ENCODE data around the gene FKBP9. TPM values are rescaled to one million over a fixed set of nuclear protein-coding genes. Genes with fewer than 3 reads are reported as not detected.

FKBP9 gene
- total and polyA plus RNA-seq, 2 of the 8 experiments (the other 6 are each of a cell fraction or from before 2014, with no cell fraction given), result 7.2 to 10.1 TPM

DNA sequence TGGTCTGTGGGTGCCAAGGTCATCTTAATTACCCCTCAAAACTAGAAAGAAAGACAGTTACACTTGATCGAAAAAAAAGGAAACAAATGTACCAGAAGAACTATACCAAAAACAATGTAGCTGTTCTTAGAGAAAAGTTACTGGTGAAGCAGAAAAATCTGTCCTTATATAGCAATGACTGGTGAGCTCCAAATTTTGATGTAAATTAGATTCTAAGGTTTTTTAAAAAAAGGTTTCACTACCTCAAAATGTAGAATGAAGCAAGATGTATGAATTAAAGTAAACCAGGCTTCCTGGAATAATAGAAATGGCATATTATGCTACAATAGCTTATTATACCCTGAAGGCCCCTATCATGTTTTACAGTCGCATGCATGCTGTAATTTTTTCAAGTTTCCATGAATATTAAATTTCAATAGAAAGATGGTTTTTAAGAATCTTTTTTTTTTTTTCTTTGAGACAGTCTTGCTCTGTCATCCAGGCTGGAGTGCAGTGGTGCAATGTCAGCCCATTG, 28.4 kb upstream of the FKBP9 start:
- H3K27me3 ChIP-seq (replicated peaks in 1 of 4; ENCODE audit: control insufficient read depth in 3 of 4, extremely low read depth in 1 of 4, insufficient read depth in 3 of 4, low read length in 3 of 4), result peaks cover 2 to 17% (median 4%) of the 10 kb centered on the region in 4 experiments; a peak in 6 of 7 replicates
- no peak for FAIRE-seq
- H4K8ac ChIP-seq (ENCODE audit: extremely low read depth, insufficient read depth, low read length), result no peak overlapping the region
- H2AFZ ChIP-seq (ENCODE audit: low read length), result no peak overlapping the region
- H2BK12ac ChIP-seq (ENCODE audit: low read depth, low read length), result no peak overlapping the region
- no peak for DNase-seq (ENCODE audit: low read depth in 1 of 2, low spot score in 2 of 2)
- POLR2A ChIA-PET (ENCODE audit: partially characterized antibody), result no interaction called here
- no peak overlapping the region for H4K91ac ChIP-seq (replicated peaks; ENCODE audit: insufficient read length, low read length)
- H3K9ac ChIP-seq (replicated peaks in 1 of 4; ENCODE audit: extremely low read depth in 1 of 4, low read depth in 3 of 4, low read length in 3 of 4), result no peak overlapping the region
- no peaks in the 10 kb centered on the region for H3K23me2 ChIP-seq (ENCODE audit: low read depth, low read length)
- H3K36me3 ChIP-seq (ENCODE audit: control insufficient read depth in 2 of 4, insufficient read depth in 4 of 4, low read length in 3 of 4), result no peaks in the 10 kb centered on the region
- H3K4me1 ChIP-seq (replicated peaks in 1 of 4; ENCODE audit: control insufficient read depth in 3 of 4, insufficient read depth in 4 of 4, low read length in 3 of 4), result no peaks in the 10 kb centered on the region
- H2BK15ac ChIP-seq (ENCODE audit: low read length), result no peak overlapping the region
- H3K79me1 ChIP-seq (ENCODE audit: low read depth, low read length), result no peaks in the 10 kb centered on the region
- no peak overlapping the region for H3K56ac ChIP-seq (replicated peaks; ENCODE audit: insufficient read length, low read depth, low read length)
- H2AK5ac ChIP-seq (ENCODE audit: low read depth, low read length), result no peak overlapping the region
- CTCF ChIA-PET (ENCODE audit: partially characterized antibody), result interaction anchor here (0.8 to 4.0 kb wide), 7 partner anchors 11 to 180 kb away, joined by 3 to 18 read pairs (median 3); partner anchors contain the start of gene RP9
- no peak overlapping the region for H3K4me2 ChIP-seq (ENCODE audit: insufficient read depth in 1 of 2, low read depth in 2 of 2, low read length in 2 of 2)
- no peak overlapping the region for H2BK20ac ChIP-seq (ENCODE audit: low read length)
- no peak overlapping the region for H3K23ac ChIP-seq (ENCODE audit: insufficient read length)
- H3K4me3 ChIP-seq (ENCODE audit: extremely low read depth in 1 of 4, insufficient read depth in 2 of 4, low read depth in 3 of 4, low read length in 4 of 4), result no peak overlapping the region
- H3K18ac ChIP-seq (ENCODE audit: extremely low read depth, low read length), result no peak overlapping the region
- WGBS, 2 experiments (ENCODE audit: extremely low coverage in 1 of 2, insufficient coverage in 1 of 2, insufficient read length in 1 of 2, insufficient replicate concordance in 2 of 2, low coverage in 1 of 2, low lambda C conversion rate in 2 of 2, missing lambda C conversion rate in 1 of 2), result 74% methylated on average over 2 of the region's 2 CpGs; no CpG with 5 or more reads in 1 of the 2 experiments
- no peak overlapping the region for H3K27ac ChIP-seq (ENCODE audit: low read depth, low read length)
- no peak overlapping the region for H3K14ac ChIP-seq (ENCODE audit: insufficient read length)
- H3K79me2 ChIP-seq (ENCODE audit: control insufficient read depth in 1 of 2, insufficient read depth in 2 of 2, low read length in 2 of 2), result no peaks in the 10 kb centered on the region
- H4K5ac ChIP-seq (ENCODE audit: insufficient read length, low read depth, low read length), result no peak overlapping the region
- no peaks in the 10 kb centered on the region for H3K9me3 ChIP-seq (ENCODE audit: insufficient read depth in 2 of 2, low read depth in 1 of 2, low read length in 1 of 2)
- H2BK120ac ChIP-seq (replicated peaks; ENCODE audit: low read depth, low read length), result no peak overlapping the region
- no peak overlapping the region for H3K4ac ChIP-seq (replicated peaks; ENCODE audit: insufficient read length, low read depth, low read length)
- no peak overlapping the region for H2BK5ac ChIP-seq (ENCODE audit: low read depth, low read length)
- peaks cover 0 to 1% of the 10 kb centered on the region in 2 experiments for H4K20me1 ChIP-seq (replicated peaks in 1 of 2; ENCODE audit: control insufficient read depth in 1 of 2, insufficient read depth in 2 of 2, low read length in 2 of 2)
- TF ChIP-seq RFX5 (IDR thresholded peaks at IDR 0.05; ENCODE audit: borderline replicate concordance, low read depth, low read length), result no peak
- TF ChIP-seq SIX5 (IDR thresholded peaks at IDR 0.05; ENCODE audit: low read depth, low read length), result no peak
- TF ChIP-seq RXRA (IDR thresholded peaks at IDR 0.05; ENCODE audit: insufficient read depth, low read depth, low read length), result no peak
- no peak for TF ChIP-seq JUN (IDR thresholded peaks at IDR 0.05; ENCODE audit: low read depth, low read length)
- no peak for TF ChIP-seq SUZ12 (IDR thresholded peaks at IDR 0.05; ENCODE audit: low read length)
- no peak for TF ChIP-seq POLR2A (IDR thresholded peaks at IDR 0.05; ENCODE audit: control extremely low read depth in 1 of 2, low read depth in 2 of 2, low read length in 2 of 2)
- no peak for TF ChIP-seq TCF12 (IDR thresholded peaks at IDR 0.05; ENCODE audit: low read depth, low read length)

All from H1 (cell line).